ENCODE results near the gene CIB4. TPM values are rescaled to one million over a fixed set of nuclear protein-coding genes. Genes with fewer than 3 reads are reported as not detected.
A peak's percentile ranks its signal among the peaks of the same experiment; 100 is the strongest.

CIB4 gene
- total and polyA plus RNA-seq, 9 donors = 3.9 TPM; not detected in 8

- no peaks in the 10 kb centered on the region for H3K4me1 ChIP-seq (ENCODE audit: insufficient read depth)
- TF ChIP-seq EP300 (IDR thresholded peaks at IDR 0.05) = no peak
- TF ChIP-seq CTCF (IDR thresholded peaks at IDR 0.05) = no peak
- TF ChIP-seq POLR2A (IDR thresholded peaks at IDR 0.05) = no peak
- H3K36me3 ChIP-seq = no peaks in the 10 kb centered on the region
- 58 to 68% (median 62%) methylated on average over 10 of the region's 10 CpGs for WGBS, 3 donors
- DNase-seq = peak in 1 of 5 donors; percentile 20
- no peaks in the 10 kb centered on the region for H3K27me3 ChIP-seq
- intact Hi-C loops (cut with DNase I) = no loop called here
- no peak overlapping the region for H3K27ac ChIP-seq
- no peak overlapping the region for H3K4me3 ChIP-seq
- H3K9me3 ChIP-seq = no peaks in the 10 kb centered on the region
Measured at GRCh38 chr2:26585966-26586365, 55.2 kb downstream of the CIB4 start.

- H3K4me1 ChIP-seq (ENCODE audit: insufficient read depth) = no peaks in the 10 kb centered on the region
- 70 to 77% (median 75%) methylated on average over 8 of the region's 8 CpGs for WGBS, 3 donors
- H3K27ac ChIP-seq = no peak overlapping the region
- no peaks in the 10 kb centered on the region for H3K27me3 ChIP-seq
- DNase-seq = peak in 1 of 5 donors; percentile 17
- H3K36me3 ChIP-seq = no peaks in the 10 kb centered on the region
- intact Hi-C loops (cut with DNase I) = no loop called here
- H3K4me3 ChIP-seq = no peak overlapping the region
- H3K9me3 ChIP-seq = no peaks in the 10 kb centered on the region
- no peak for TF ChIP-seq POLR2A (IDR thresholded peaks at IDR 0.05)
- no peak for TF ChIP-seq EP300 (IDR thresholded peaks at IDR 0.05)
- TF ChIP-seq CTCF (IDR thresholded peaks at IDR 0.05) = no peak
Measured at GRCh38 chr2:26585100-26585499, 56.1 kb downstream of the CIB4 start.

GRCh38 chr2:26584656-26585055 is 56.5 kb downstream of the CIB4 start:
- Histone ChIP-seq H3K4me3 (no peak overlapping the region), H3K27ac (no peak overlapping the region), H3K36me3 (no peaks in the 10 kb centered on the region), H3K4me1 (ENCODE audit: insufficient read depth) (no peaks in the 10 kb centered on the region), H3K9me3 (no peaks in the 10 kb centered on the region), H3K27me3 (no peaks in the 10 kb centered on the region)
- intact Hi-C loops (cut with DNase I) = no loop called here
- 62 to 68% (median 67%) methylated on average over 11 of the region's 11 CpGs for WGBS, 3 donors
- peak in 1 of 5 donors; percentile 17 for DNase-seq
- TF ChIP-seq POLR2A (IDR thresholded peaks at IDR 0.05) = no peak
- TF ChIP-seq CTCF (IDR thresholded peaks at IDR 0.05) = no peak

- Histone ChIP-seq H3K36me3 (no peaks in the 10 kb centered on the region), H3K4me1 (ENCODE audit: insufficient read depth) (no peaks in the 10 kb centered on the region), H3K4me3 (no peak overlapping the region), H3K27me3 (no peaks in the 10 kb centered on the region), H3K27ac (no peak overlapping the region), H3K9me3 (no peaks in the 10 kb centered on the region)
- DNase-seq = peak in 1 of 5 donors; percentile 16
- intact Hi-C loops (cut with DNase I) = no loop called here
- 69 to 78% (median 70%) methylated on average over 4 of the region's 4 CpGs for WGBS, 3 donors
- TF ChIP-seq POLR2A (IDR thresholded peaks at IDR 0.05) (no peak), EP300 (IDR thresholded peaks at IDR 0.05) (no peak), CTCF (IDR thresholded peaks at IDR 0.05) (no peak)
Measured at GRCh38 chr2:26584191-26584590, 57.0 kb downstream of the CIB4 start.

Data from ovary (tissue), 9 donors.